Testis (tissue), 2 donors: ENCODE measurements around the gene SNX8.

Experiments
- CTCF ChIP-seq, 3 experiments: fragments of 450-650 bp in 2 of 3; fragments of 200-600 bp in 1 of 3; sonication (generic) in 1 of 3; IDR thresholded peaks; one replicate each; pipeline ENCODE4 v1.5.1; 2016 to 2019; ENCODE audit warnings: antibody characterized with exemption in 3 of 3, mild to moderate bottlenecking in 2 of 3, moderate library complexity in 1 of 3
- POLR2A ChIP-seq: fragments of 450-650 bp; IDR thresholded peaks from one replicate; pipeline ENCODE4 v1.6.1; 2017; ENCODE audit warnings: antibody characterized with exemption, mild to moderate bottlenecking, moderate library complexity

- no peak for TF ChIP-seq CTCF (IDR thresholded peaks at IDR 0.05)
- TF ChIP-seq POLR2A, result no peak
Observed at GRCh38 chr7:2270495-2270894, 43.7 kb downstream of the SNX8 start.
